GM08714 (cell line): ENCODE results near the gene MYL3.
"Not testable (repeated sequence)": the region's sequence is repeated elsewhere in the genome, so short reads cannot be mapped to it uniquely, and the experiment has no call there.

Experiments used
- H3K4me3 ChIP-seq: fragments of 200-500 bp; sonication (Bioruptor generic); 2 replicates; pipeline ENCODE4 v1.5.1; 2014; ENCODE audit warnings: mild to moderate bottlenecking, low read length, inconsistent platforms
- ZNF274 ChIP-seq: IDR thresholded peaks from 2 replicates; pipeline ENCODE4 v1.6.1; 2012; ENCODE audit warnings: mild to moderate bottlenecking, low read depth, low read length

The MYL3 gene

GRCh38 chr3:46863261-46863782 is at the start of gene MYL3:
Gene MYL3, minus strand, starts transcription at chr3:46863444. Its CDS starts 54 bp downstream, at chr3:46863390.
- no peak for TF ChIP-seq ZNF274
- H3K4me3 ChIP-seq, result no peak within 1 kb of the TSS

- no peak overlapping the region for H3K4me3 ChIP-seq
- TF ChIP-seq ZNF274, result no peak
Observed at GRCh38 chr3:46912986-46913385, 49.7 kb upstream of the MYL3 start.

GRCh38 chr3:46910914-46911313 is 47.7 kb upstream of the MYL3 start:
- not testable (repeated sequence) for H3K4me3 ChIP-seq

GRCh38 chr3:46910166-46910760 is 47.0 kb upstream of the MYL3 start:
- TF ChIP-seq ZNF274, result no peak
- H3K4me3 ChIP-seq, result no peak overlapping the region

GRCh38 chr3:46909535-46910161 is 46.4 kb upstream of the MYL3 start:
- H3K4me3 ChIP-seq, result no peak overlapping the region
- TF ChIP-seq ZNF274, result no peak

GRCh38 chr3:46908986-46909534 is 45.8 kb upstream of the MYL3 start:
- no peak overlapping the region for H3K4me3 ChIP-seq
- no peak for TF ChIP-seq ZNF274

- no peak overlapping the region for H3K4me3 ChIP-seq
- no peak for TF ChIP-seq ZNF274
Observed at GRCh38 chr3:46908294-46908985, 45.2 kb upstream of the MYL3 start.

GRCh38 chr3:46907960-46908293 is 44.7 kb upstream of the MYL3 start:
- no peak for TF ChIP-seq ZNF274

GRCh38 chr3:46907271-46907670 is 44.0 kb upstream of the MYL3 start:
- TF ChIP-seq ZNF274, result no peak
- H3K4me3 ChIP-seq, result no peak overlapping the region

More at GRCh38 chr3:46907960-46908293, 44.7 kb upstream of the MYL3 start:
- H3K4me3 ChIP-seq, result no peak overlapping the region

- TF ChIP-seq ZNF274, result no peak
- H3K4me3 ChIP-seq, result no peak overlapping the region
Observed at GRCh38 chr3:46906471-46907058, 43.3 kb upstream of the MYL3 start.

- no peak overlapping the region for H3K4me3 ChIP-seq
- TF ChIP-seq ZNF274, result no peak
Observed at GRCh38 chr3:46905661-46906451, 42.6 kb upstream of the MYL3 start.

GRCh38 chr3:46905213-46905560 is 41.9 kb upstream of the MYL3 start:
- H3K4me3 ChIP-seq, result no peak overlapping the region
- TF ChIP-seq ZNF274, result no peak

- TF ChIP-seq ZNF274, result no peak
- H3K4me3 ChIP-seq, result no peak overlapping the region
Observed at GRCh38 chr3:46904303-46905212, 41.3 kb upstream of the MYL3 start.
